Adrenal gland (tissue), 5 donors: ENCODE measurements around the gene ITGA2B.

Experiments
- CTCF ChIP-seq, 6 experiments: fragments of 450-650 bp in 4 of 6; fragments of 200-600 bp in 2 of 6; sonication (generic) in 1 of 6; IDR thresholded peaks; 1 replicate in 5 of 6; 2 replicates in 1 of 6; pipeline versions ENCODE4 v1.5.1 to v1.8.0; 2016 to 2021; ENCODE audit warnings: antibody characterized with exemption in 6 of 6, mild to moderate bottlenecking in 2 of 6, moderate library complexity in 1 of 6
- POLR2A ChIP-seq, 2 donors: fragments of 450-650 bp; IDR thresholded peaks; one replicate each; pipeline ENCODE4 v1.6.1; 2017; ENCODE audit warnings: antibody characterized with exemption in 2 of 2, mild to moderate bottlenecking in 2 of 2, moderate library complexity in 1 of 2
- donor health status: DM: no; HTN: no; CAD: no.

- TF ChIP-seq POLR2A (IDR thresholded peaks at IDR 0.05) (no peak), CTCF (IDR thresholded peaks at IDR 0.05) (no peak)
These were observed 9.6 kb downstream of the ITGA2B start for GRCh38 chr17:44379887-44380286.
